Cardiac fibroblast (primary cell): ENCODE results near the gene DDT.
"Not testable (repeated sequence)": the region's sequence is repeated elsewhere in the genome, so short reads cannot be mapped to it uniquely, and the experiment has no call there.

ENCODE experiments used
- DNase-seq, 2 donors: peaks; one replicate each; pipeline versions ENCODE4 v3.0.0 to v3.0.0-alpha.2; 2010; ENCODE audit warnings: low read depth in 2 of 2
- H3K4me3 ChIP-seq, 2 donors: replicated peaks in 1 of 2; 1 replicate in 1 of 2; 2 replicates in 1 of 2; pipeline ENCODE4 v1.5.1; 2011; ENCODE audit warnings: low read depth in 2 of 2, low read length in 2 of 2, mild to moderate bottlenecking in 2 of 2, moderate library complexity in 1 of 2
- CTCF ChIP-seq: IDR thresholded peaks from one replicate; pipeline ENCODE4 v1.5.1; 2011; ENCODE audit warnings: low read depth, mild to moderate bottlenecking, low read length, inconsistent platforms

The DDT gene

GRCh38 chr22:24003887-24004286 lies 29.6 kb upstream of the DDT start:
- no peak for TF ChIP-seq CTCF
- no peak overlapping the region for H3K4me3 ChIP-seq
- DNase-seq: no peak

GRCh38 chr22:24002851-24003250 lies 28.6 kb upstream of the DDT start:
- no peak overlapping the region for H3K4me3 ChIP-seq
- TF ChIP-seq CTCF: no peak
- DNase-seq: no peak

- no peak for TF ChIP-seq CTCF
- no peak for DNase-seq
- no peak overlapping the region for H3K4me3 ChIP-seq
Measured at GRCh38 chr22:24002272-24002671, 28.0 kb upstream of the DDT start.

- no peak for DNase-seq
- no peak for TF ChIP-seq CTCF
- no peak overlapping the region for H3K4me3 ChIP-seq
Measured at GRCh38 chr22:24001314-24001713, 27.1 kb upstream of the DDT start.

GRCh38 chr22:23999779-24000178 lies 25.5 kb upstream of the DDT start:
- DNase-seq, H3K4me3 ChIP-seq: not testable (repeated sequence)

- TF ChIP-seq CTCF: no peak
- no peak overlapping the region for H3K4me3 ChIP-seq
- DNase-seq: no peak
Measured at GRCh38 chr22:23997092-23997491, 22.9 kb upstream of the DDT start.

GRCh38 chr22:23993581-23994177 lies 19.4 kb upstream of the DDT start:
- H3K4me3 ChIP-seq, DNase-seq: not testable (repeated sequence)

GRCh38 chr22:23993080-23993479 lies 18.8 kb upstream of the DDT start:
- not testable (repeated sequence) for H3K4me3 ChIP-seq, DNase-seq

- H3K4me3 ChIP-seq: not testable (repeated sequence)
- peak in 1 of 2 donors; percentile 51 for DNase-seq
Measured at GRCh38 chr22:23989583-23990244, 15.5 kb upstream of the DDT start.

GRCh38 chr22:23986538-23987178 lies 12.4 kb upstream of the DDT start:
- DNase-seq, H3K4me3 ChIP-seq: not testable (repeated sequence)

- not testable (repeated sequence) for DNase-seq, H3K4me3 ChIP-seq
Measured at GRCh38 chr22:23986089-23986488, 11.8 kb upstream of the DDT start.
